ENCODE results near the gene ITPRIP.

GRCh38 chr10:104328646-104328895 is 9.7 kb downstream of the ITPRIP start:
- TF ChIP-seq ZNF274 (IDR thresholded peaks at IDR 0.05; ENCODE audit: low read length) (no peak), ZNF274 (tag by site-specific recombination; IDR thresholded peaks at IDR 0.05; ENCODE audit: borderline replicate concordance) (no peak), ZNF596 (tag by site-specific recombination; IDR thresholded peaks at IDR 0.05) (no peak)
- TF ChIP-seq, protein P1, sequence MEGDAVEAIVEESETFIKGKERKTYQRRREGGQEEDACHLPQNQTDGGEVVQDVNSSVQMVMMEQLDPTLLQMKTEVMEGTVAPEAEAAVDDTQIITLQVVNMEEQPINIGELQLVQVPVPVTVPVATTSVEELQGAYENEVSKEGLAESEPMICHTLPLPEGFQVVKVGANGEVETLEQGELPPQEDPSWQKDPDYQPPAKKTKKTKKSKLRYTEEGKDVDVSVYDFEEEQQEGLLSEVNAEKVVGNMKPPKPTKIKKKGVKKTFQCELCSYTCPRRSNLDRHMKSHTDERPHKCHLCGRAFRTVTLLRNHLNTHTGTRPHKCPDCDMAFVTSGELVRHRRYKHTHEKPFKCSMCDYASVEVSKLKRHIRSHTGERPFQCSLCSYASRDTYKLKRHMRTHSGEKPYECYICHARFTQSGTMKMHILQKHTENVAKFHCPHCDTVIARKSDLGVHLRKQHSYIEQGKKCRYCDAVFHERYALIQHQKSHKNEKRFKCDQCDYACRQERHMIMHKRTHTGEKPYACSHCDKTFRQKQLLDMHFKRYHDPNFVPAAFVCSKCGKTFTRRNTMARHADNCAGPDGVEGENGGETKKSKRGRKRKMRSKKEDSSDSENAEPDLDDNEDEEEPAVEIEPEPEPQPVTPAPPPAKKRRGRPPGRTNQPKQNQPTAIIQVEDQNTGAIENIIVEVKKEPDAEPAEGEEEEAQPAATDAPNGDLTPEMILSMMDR (tag by site-specific recombination; IDR thresholded peaks at IDR 0.05): no peak
